CD14-positive monocyte (primary cell): ENCODE results near the gene PRTN3. TPM values are rescaled to one million over a fixed set of nuclear protein-coding genes. Genes with fewer than 3 reads are reported as not detected.
"Not testable (repeated sequence)": the region's sequence is repeated elsewhere in the genome, so short reads cannot be mapped to it uniquely, and the experiment has no call there.

Experiments
- DNase-seq, 3 donors: peaks; one replicate each; pipeline ENCODE4 v3.0.0-alpha.2; 2011 to 2022
- H2AFZ ChIP-seq: 2 replicates; pipeline ENCODE4 v1.6.0; 2012; ENCODE audit warnings: mild to moderate bottlenecking, low read depth, low read length, inconsistent platforms; ENCODE audit not compliant: insufficient read depth, poor library complexity, severe bottlenecking
- H3K27ac ChIP-seq, 2 donors: 1 replicate in 1 of 2; 2 replicates in 1 of 2; pipeline ENCODE4 v1.5.1; 2012 to 2013; ENCODE audit warnings: low read length in 2 of 2, control low read depth in 1 of 2, inconsistent platforms in 1 of 2, low read depth in 1 of 2, mild to moderate bottlenecking in 1 of 2
- H3K27me3 ChIP-seq, 2 donors: one replicate each; pipeline versions ENCODE4 v1.6.0 to v1.6.1; 2011 to 2013; ENCODE audit warnings: low read length in 2 of 2; ENCODE audit not compliant: control insufficient read depth in 2 of 2, insufficient read depth in 2 of 2
- H3K36me3 ChIP-seq, 2 donors: replicated peaks in 1 of 2; 1 replicate in 1 of 2; 2 replicates in 1 of 2; pipeline versions ENCODE4 v1.5.1 to v1.6.1; 2012 to 2013; ENCODE audit warnings: low read length in 2 of 2, control low read depth in 1 of 2, inconsistent platforms in 1 of 2, mild to moderate bottlenecking in 1 of 2; ENCODE audit not compliant: insufficient read depth in 2 of 2, control insufficient read depth in 1 of 2
- H3K4me1 ChIP-seq, 2 donors: 1 replicate in 1 of 2; 2 replicates in 1 of 2; pipeline versions ENCODE4 v1.5.1 to v1.6.1; 2012 to 2013; ENCODE audit warnings: low read length in 2 of 2, control low read depth in 1 of 2, inconsistent platforms in 1 of 2, mild to moderate bottlenecking in 1 of 2, moderate library complexity in 1 of 2; ENCODE audit not compliant: insufficient read depth in 2 of 2, control insufficient read depth in 1 of 2
- H3K4me2 ChIP-seq: replicated peaks from 2 replicates; pipeline ENCODE3; 2012; ENCODE audit warnings: low read length, moderate library complexity, mild to moderate bottlenecking; ENCODE audit not compliant: poor library complexity, severe bottlenecking; ENCODE audit errors: extremely low read depth
- H3K4me3 ChIP-seq, 3 experiments: fragments of 200-600 bp in 1 of 3; sonication (generic) in 1 of 3; replicated peaks in 1 of 3; 1 replicate in 2 of 3; 2 replicates in 1 of 3; pipeline ENCODE4 v1.5.1; 2011 to 2013; ENCODE audit warnings: low read length in 3 of 3, mild to moderate bottlenecking in 3 of 3, control low read depth in 2 of 3, low read depth in 2 of 3, inconsistent platforms in 1 of 3, moderate library complexity in 1 of 3
- H3K79me2 ChIP-seq: 2 replicates; pipeline ENCODE4 v1.6.0; 2012; ENCODE audit warnings: mild to moderate bottlenecking, control low read depth, inconsistent platforms, low read length, moderate library complexity; ENCODE audit not compliant: insufficient read depth
- H3K9ac ChIP-seq: 2 replicates; pipeline ENCODE4 v1.6.0; 2017; ENCODE audit warnings: low read length, mild to moderate bottlenecking; ENCODE audit not compliant: insufficient read depth, poor library complexity, severe bottlenecking
- H3K9me3 ChIP-seq, 2 donors: replicated peaks in 1 of 2; 1 replicate in 1 of 2; 2 replicates in 1 of 2; pipeline versions ENCODE4 v1.5.1 to v1.6.1; 2012 to 2013; ENCODE audit warnings: low read length in 2 of 2, control low read depth in 1 of 2; ENCODE audit not compliant: control insufficient read depth in 1 of 2, insufficient read depth in 1 of 2
- H4K20me1 ChIP-seq: 2 replicates; pipeline ENCODE4 v1.6.0; 2012; ENCODE audit warnings: mild to moderate bottlenecking, low read length, control low read depth, moderate library complexity; ENCODE audit not compliant: insufficient read depth
- H3K27ac Mint-ChIP-seq, 7 donors: one replicate each; pipeline ENCODE4 v1.8.0; 2020; ENCODE audit warnings: mild to moderate bottlenecking in 7 of 7, mixed read lengths in 7 of 7, moderate library complexity in 6 of 7, inconsistent platforms in 2 of 7
- H3K27me3 Mint-ChIP-seq, 3 donors: one replicate each; pipeline ENCODE4 v1.8.0; 2021 to 2022; ENCODE audit warnings: low read depth in 3 of 3, mild to moderate bottlenecking in 3 of 3, mixed read lengths in 3 of 3, moderate library complexity in 3 of 3, inconsistent platforms in 1 of 3
- H3K36me3 Mint-ChIP-seq, 2 donors: one replicate each; pipeline ENCODE4 v1.8.0; 2020; ENCODE audit warnings: mixed read lengths in 2 of 2, inconsistent platforms in 1 of 2, mild to moderate bottlenecking in 1 of 2
- H3K4me1 Mint-ChIP-seq: one replicate; pipeline ENCODE4 v1.8.0; 2020; ENCODE audit warnings: mild to moderate bottlenecking, mixed read lengths
- H3K4me3 Mint-ChIP-seq, 2 donors: one replicate each; pipeline ENCODE4 v1.8.0; 2020; ENCODE audit warnings: mild to moderate bottlenecking in 2 of 2, mixed read lengths in 2 of 2, moderate library complexity in 1 of 2
- H3K9me3 Mint-ChIP-seq, 7 donors: one replicate each; pipeline ENCODE4 v1.8.0; 2020 to 2022; ENCODE audit warnings: mixed read lengths in 7 of 7, mild to moderate bottlenecking in 6 of 7, moderate library complexity in 6 of 7, inconsistent platforms in 2 of 7
- CTCF ChIP-seq: fragments of 200-600 bp; IDR thresholded peaks from one replicate; pipeline ENCODE4 v1.8.0; 2022; ENCODE audit warnings: antibody characterized with exemption, mild to moderate bottlenecking
- WGBS: methylation state at CpG from one replicate; pipeline ENCODE4 v1.1.5; 2013; ENCODE audit warnings: missing lambda C conversion rate; ENCODE audit not compliant: insufficient coverage; 5-methylcytosine and 5-hydroxymethylcytosine counted together
- intact Hi-C, 2 donors: fragments of 100-400 bp; cut with micrococcal nuclease; formaldehyde crosslinking; loops; one replicate each; pipeline versions ENCODE4 v1.15.0 to v1.15.1; 2023
- polyA plus RNA-seq, 3 donors: library from polyadenylated mRNA; depleted of rRNA in 1 of 3; unstranded in 2 of 3; stranded (reverse) in 1 of 3; fragments of 300-500 nt in 2 of 3; fragments of >200 nt in 1 of 3; fragmentation: Illumina TruSeq in 2 of 3; gene quantifications; 1 replicate in 2 of 3; 2 replicates in 1 of 3; pipeline ENCODE4 v1.2.3, GENCODE V29; 2012 to 2021

The PRTN3 gene
- polyA plus RNA-seq, 3 donors: 0.11 TPM; not detected in 2

- peaks cover 0 to 3% (median 1%) of the 10 kb centered on the region in 7 donors for H3K9me3 Mint-ChIP-seq
- peaks cover 32 to 57% (median 43%) of the 10 kb centered on the region in 3 donors for H3K27me3 Mint-ChIP-seq
- H3K79me2 ChIP-seq: peaks cover 23% of the 10 kb centered on the region
- H3K27ac ChIP-seq: no peak overlapping the region
- H3K4me3 Mint-ChIP-seq: peak overlapping the region in 1 of 2 donors; percentile 7
- peaks cover 60% of the 10 kb centered on the region for H3K4me1 Mint-ChIP-seq
- no peak overlapping the region for H3K9ac ChIP-seq
- 16% methylated on average over 9 of the region's 12 CpGs for WGBS
- no peak overlapping the region for H3K27ac Mint-ChIP-seq
- no peak for DNase-seq
- H2AFZ ChIP-seq: no peak overlapping the region
- no peaks in the 10 kb centered on the region for H4K20me1 ChIP-seq
- peaks cover 46 to 65% of the 10 kb centered on the region in 2 donors for H3K4me1 ChIP-seq
- no peak for TF ChIP-seq CTCF
- peaks cover 0 to 31% of the 10 kb centered on the region in 2 donors for H3K27me3 ChIP-seq
- intact Hi-C loops: no loop called here
- peak overlapping the region in 1 of 3 experiments; percentile 21 for H3K4me3 ChIP-seq
- H3K4me2 ChIP-seq: peak overlapping the region; percentile 42
- no peaks in the 10 kb centered on the region for H3K9me3 ChIP-seq
- no peaks in the 10 kb centered on the region for H3K36me3 ChIP-seq
- H3K36me3 Mint-ChIP-seq: peaks cover 0 to 2% of the 10 kb centered on the region in 2 donors
Measured at GRCh38 chr19:848386-848921, 7.7 kb downstream of the PRTN3 start.

- H4K20me1 ChIP-seq, H3K27ac ChIP-seq, H3K9me3 Mint-ChIP-seq, H3K4me2 ChIP-seq, H3K4me3 Mint-ChIP-seq, H3K27ac Mint-ChIP-seq, H2AFZ ChIP-seq, H3K9me3 ChIP-seq, H3K9ac ChIP-seq, H3K4me3 ChIP-seq, H3K36me3 Mint-ChIP-seq, H3K36me3 ChIP-seq, DNase-seq, intact Hi-C loops: not testable (repeated sequence)
- WGBS: 58% methylated on average over 6 of the region's 8 CpGs
- H3K4me1 ChIP-seq: peaks cover 40 to 59% of the 10 kb centered on the region in 2 donors
- peaks cover 58% of the 10 kb centered on the region for H3K4me1 Mint-ChIP-seq
- H3K27me3 Mint-ChIP-seq: peaks cover 32 to 54% (median 40%) of the 10 kb centered on the region in 3 donors
- peaks cover 0 to 27% of the 10 kb centered on the region in 2 donors for H3K27me3 ChIP-seq
- H3K79me2 ChIP-seq: peaks cover 23% of the 10 kb centered on the region
Measured at GRCh38 chr19:849195-849594, 8.4 kb downstream of the PRTN3 start.
